HG02938 (cell line): ENCODE measurements around the gene CSRNP3.

Experiments used
- ATAC-seq: cut with Tn5 transposase; IDR thresholded peaks from one replicate; pipeline ENCODE4 v1.9.1; 2021; ENCODE audit warnings: mild to moderate bottlenecking, moderate library complexity; ENCODE audit not compliant: unreplicated experiment

The CSRNP3 gene

GRCh38 chr2:165674780-165675179, 205.3 kb downstream of the CSRNP3 start:
- ATAC-seq: no peak

GRCh38 chr2:165675551-165675968, 206.1 kb downstream of the CSRNP3 start:
- ATAC-seq: no peak

GRCh38 chr2:165678882-165679281, 209.4 kb downstream of the CSRNP3 start:
- ATAC-seq: no peak

- ATAC-seq: no peak
Observed at GRCh38 chr2:165679621-165680020, 210.1 kb downstream of the CSRNP3 start.

GRCh38 chr2:165681841-165682240, 212.3 kb downstream of the CSRNP3 start:
- no peak for ATAC-seq

GRCh38 chr2:165682546-165682945, 213.0 kb downstream of the CSRNP3 start:
- no peak for ATAC-seq

- no peak for ATAC-seq
Observed at GRCh38 chr2:165686800-165687199, 217.3 kb downstream of the CSRNP3 start.

GRCh38 chr2:165687426-165688002, 218.0 kb downstream of the CSRNP3 start:
- no peak for ATAC-seq

GRCh38 chr2:165691615-165692014, 222.1 kb downstream of the CSRNP3 start:
- no peak for ATAC-seq

GRCh38 chr2:165692906-165693305, 223.4 kb downstream of the CSRNP3 start:
- ATAC-seq: no peak

GRCh38 chr2:165693838-165694237, 224.3 kb downstream of the CSRNP3 start:
- no peak for ATAC-seq

- ATAC-seq: no peak
Observed at GRCh38 chr2:165697748-165698443, 228.4 kb downstream of the CSRNP3 start.

- ATAC-seq: peak; percentile 89
Observed at GRCh38 chr2:165698444-165698884, 229.0 kb downstream of the CSRNP3 start.

- no peak for ATAC-seq
Observed at GRCh38 chr2:165699946-165700345, 230.4 kb downstream of the CSRNP3 start.

GRCh38 chr2:165700531-165700930, 231.0 kb downstream of the CSRNP3 start:
- ATAC-seq: no peak

- no peak for ATAC-seq
Observed at GRCh38 chr2:165701147-165701546, 231.6 kb downstream of the CSRNP3 start.

- no peak for ATAC-seq
Observed at GRCh38 chr2:165706960-165707487, 237.5 kb downstream of the CSRNP3 start.

GRCh38 chr2:165716091-165716490, 246.6 kb downstream of the CSRNP3 start:
- ATAC-seq: no peak

- ATAC-seq: no peak
Observed at GRCh38 chr2:165718610-165719210, 249.2 kb downstream of the CSRNP3 start.

GRCh38 chr2:165720511-165720910, 251.0 kb downstream of the CSRNP3 start:
- ATAC-seq: no peak

- ATAC-seq: no peak
Observed at GRCh38 chr2:165725421-165725820, 255.9 kb downstream of the CSRNP3 start.
